ENCODE measurements around the gene SMIM24. TPM values are rescaled to one million over a fixed set of nuclear protein-coding genes. Genes with fewer than 3 reads are reported as not detected.

SMIM24 gene
- total and polyA plus RNA-seq, 9 of the 15 experiments (the other 6 are each of a cell fraction or from before 2014, with no cell fraction given): 0.45 to 12.3 (median 1.4) TPM; not detected in 1

DNA sequence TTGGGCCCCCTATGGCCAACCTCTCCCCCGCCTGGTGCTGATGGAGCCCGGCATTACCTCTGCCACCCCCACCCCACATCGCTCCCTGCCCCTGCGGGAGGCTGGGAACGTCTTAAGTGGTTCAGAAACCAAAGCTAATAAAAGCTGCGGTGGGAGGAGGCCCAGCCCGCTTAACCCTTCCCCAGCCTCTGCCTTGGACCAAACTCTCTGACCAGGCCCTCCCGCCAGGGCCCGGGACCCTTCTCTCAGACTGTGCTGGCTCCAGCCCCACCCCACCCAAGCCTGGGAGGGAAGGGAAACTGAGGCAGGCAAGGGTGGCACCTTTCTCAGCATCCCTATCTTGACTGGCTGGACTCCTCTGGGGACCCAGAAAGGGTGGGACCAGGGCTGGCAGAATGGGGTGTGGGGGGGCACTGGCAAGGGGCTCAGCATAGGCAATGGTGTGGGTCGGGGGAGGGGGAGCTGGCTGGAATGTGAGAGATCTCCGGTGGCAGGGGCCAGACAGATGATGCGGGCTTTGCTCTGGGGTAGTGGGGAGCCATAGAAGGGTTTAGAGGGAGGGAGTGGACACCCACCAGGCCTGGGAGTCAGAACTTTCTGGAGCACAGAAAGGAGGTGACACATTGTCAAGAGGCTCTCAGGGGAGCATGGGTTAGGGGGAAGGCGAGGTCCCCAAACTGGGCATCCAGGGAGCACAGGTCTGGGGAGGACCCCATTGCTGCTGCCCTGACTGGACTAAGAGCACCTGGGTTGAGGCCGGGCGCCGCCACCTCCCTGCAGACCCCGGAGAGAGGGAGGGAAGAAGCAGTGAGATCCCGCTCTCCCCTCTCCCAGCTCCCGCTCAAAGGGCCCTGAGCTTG is 21.9 kb downstream of the SMIM24 start:
- intact Hi-C loops (cut with micrococcal nuclease) (no loop called here), in situ Hi-C loops (cut with MboI) (no loop called here)
- Histone ChIP-seq H3K4me3 (no peak overlapping the region), H3K9me3 (replicated peaks; ENCODE audit: control insufficient read depth, insufficient read depth, low read depth, low read length) (no peaks in the 10 kb centered on the region), H3K36me3 (ENCODE audit: control insufficient read depth, insufficient read depth, low read length) (peaks cover 88% of the 10 kb centered on the region), H3K27me3 (ENCODE audit: control insufficient read depth in 2 of 2, insufficient read depth in 2 of 2, low read length in 2 of 2) (no peaks in the 10 kb centered on the region), H3K4me2 (ENCODE audit: insufficient read depth, low read length) (no peak overlapping the region), H3K79me2 (ENCODE audit: control insufficient read depth, insufficient read depth, low read length) (peaks cover 5% of the 10 kb centered on the region; the same call in 2 of the 3 replicates), H3K9ac (ENCODE audit: insufficient read depth in 1 of 2, low read depth in 2 of 2, low read length in 2 of 2) (no peak overlapping the region), H3K4me1 (replicated peaks in 1 of 2; ENCODE audit: control insufficient read depth in 2 of 2, insufficient read depth in 2 of 2, low read length in 2 of 2) (peaks cover 0 to 47% of the 10 kb centered on the region in 2 experiments; a peak in 2 of 5 replicates), H3K27ac (ENCODE audit: extremely low read depth, low read depth, low read length) (no peak overlapping the region), H2AFZ (ENCODE audit: low read depth, low read length) (no peak overlapping the region), H3K9me1 (ENCODE audit: control insufficient read depth, insufficient read depth, low read length) (no peaks in the 10 kb centered on the region), H4K20me1 (replicated peaks; ENCODE audit: control insufficient read depth, insufficient read depth, low read length) (peaks cover 8% of the 10 kb centered on the region)
- no TSS peak for BruUV-seq (replicated peaks)
- DNase-seq (ENCODE audit: extremely low read depth in 1 of 4, low spot score in 3 of 4) (peak in 1 of 4 experiments; percentile 19), ATAC-seq (no peak), FAIRE-seq (no peak)
- whole genome bisulfite sequencing (ENCODE audit: insufficient coverage, low coverage, missing lambda C conversion rate): 84% methylated on average over 11 of the region's 19 CpGs
- POLR2A ChIA-PET: no interaction called here
- CTCF ChIA-PET (ENCODE audit: low intra/inter-chr PET ratio): no interaction called here
- TF ChIP-seq, protein P1, sequence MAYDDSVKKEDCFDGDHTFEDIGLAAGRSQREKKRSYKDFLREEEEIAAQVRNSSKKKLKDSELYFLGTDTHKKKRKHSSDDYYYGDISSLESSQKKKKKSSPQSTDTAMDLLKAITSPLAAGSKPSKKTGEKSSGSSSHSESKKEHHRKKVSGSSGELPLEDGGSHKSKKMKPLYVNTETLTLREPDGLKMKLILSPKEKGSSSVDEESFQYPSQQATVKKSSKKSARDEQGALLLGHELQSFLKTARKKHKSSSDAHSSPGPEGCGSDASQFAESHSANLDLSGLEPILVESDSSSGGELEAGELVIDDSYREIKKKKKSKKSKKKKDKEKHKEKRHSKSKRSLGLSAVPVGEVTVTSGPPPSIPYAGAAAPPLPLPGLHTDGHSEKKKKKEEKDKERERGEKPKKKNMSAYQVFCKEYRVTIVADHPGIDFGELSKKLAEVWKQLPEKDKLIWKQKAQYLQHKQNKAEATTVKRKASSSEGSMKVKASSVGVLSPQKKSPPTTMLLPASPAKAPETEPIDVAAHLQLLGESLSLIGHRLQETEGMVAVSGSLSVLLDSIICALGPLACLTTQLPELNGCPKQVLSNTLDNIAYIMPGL (CRISPR knock-in tag; IDR thresholded peaks at IDR 0.05): no peak
- TF ChIP-seq ZNF263 (CRISPR knock-in tag; IDR thresholded peaks at IDR 0.05; ENCODE audit: borderline replicate concordance): 0 out of 2 replicates have a peak, but pooled peaks have one; percentile 30
- no peak for TF ChIP-seq HOXB6 (CRISPR knock-in tag; IDR thresholded peaks at IDR 0.05; ENCODE audit: borderline replicate concordance)
- TF ChIP-seq, protein P2, sequence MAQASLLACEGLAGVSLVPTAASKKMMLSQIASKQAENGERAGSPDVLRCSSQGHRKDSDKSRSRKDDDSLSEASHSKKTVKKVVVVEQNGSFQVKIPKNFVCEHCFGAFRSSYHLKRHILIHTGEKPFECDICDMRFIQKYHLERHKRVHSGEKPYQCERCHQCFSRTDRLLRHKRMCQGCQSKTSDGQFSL (CRISPR knock-in tag; IDR thresholded peaks at IDR 0.05): 0 out of 2 replicates have a peak, but pooled peaks have one; percentile 40
- TF ChIP-seq, protein P2 (tag; IDR thresholded peaks at IDR 0.05): no peak
- TF ChIP-seq, protein P3, sequence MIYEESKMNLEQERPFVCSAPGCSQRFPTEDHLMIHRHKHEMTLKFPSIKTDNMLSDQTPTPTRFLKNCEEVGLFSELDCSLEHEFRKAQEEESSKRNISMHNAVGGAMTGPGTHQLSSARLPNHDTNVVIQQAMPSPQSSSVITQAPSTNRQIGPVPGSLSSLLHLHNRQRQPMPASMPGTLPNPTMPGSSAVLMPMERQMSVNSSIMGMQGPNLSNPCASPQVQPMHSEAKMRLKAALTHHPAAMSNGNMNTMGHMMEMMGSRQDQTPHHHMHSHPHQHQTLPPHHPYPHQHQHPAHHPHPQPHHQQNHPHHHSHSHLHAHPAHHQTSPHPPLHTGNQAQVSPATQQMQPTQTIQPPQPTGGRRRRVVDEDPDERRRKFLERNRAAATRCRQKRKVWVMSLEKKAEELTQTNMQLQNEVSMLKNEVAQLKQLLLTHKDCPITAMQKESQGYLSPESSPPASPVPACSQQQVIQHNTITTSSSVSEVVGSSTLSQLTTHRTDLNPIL (CRISPR knock-in tag; IDR thresholded peaks at IDR 0.05): no peak
- TF ChIP-seq ELF4 (CRISPR knock-in tag; IDR thresholded peaks at IDR 0.05): no peak
- TF ChIP-seq CCAR2 (IDR thresholded peaks at IDR 0.05; ENCODE audit: low read depth, low read length): no peak
- TF ChIP-seq ARID2 (IDR thresholded peaks at IDR 0.05): no peak
- TF ChIP-seq BCOR (IDR thresholded peaks at IDR 0.05): peak; percentile 64
- TF ChIP-seq NFRKB (IDR thresholded peaks at IDR 0.05; ENCODE audit: low read depth): no peak
- TF ChIP-seq, protein P4, sequence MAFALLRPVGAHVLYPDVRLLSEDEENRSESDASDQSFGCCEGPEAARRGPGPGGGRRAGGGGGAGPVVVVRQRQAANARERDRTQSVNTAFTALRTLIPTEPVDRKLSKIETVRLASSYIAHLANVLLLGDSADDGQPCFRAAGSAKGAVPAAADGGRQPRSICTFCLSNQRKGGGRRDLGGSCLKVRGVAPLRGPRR (CRISPR knock-in tag; IDR thresholded peaks at IDR 0.05): no peak
- TF ChIP-seq, protein P5, sequence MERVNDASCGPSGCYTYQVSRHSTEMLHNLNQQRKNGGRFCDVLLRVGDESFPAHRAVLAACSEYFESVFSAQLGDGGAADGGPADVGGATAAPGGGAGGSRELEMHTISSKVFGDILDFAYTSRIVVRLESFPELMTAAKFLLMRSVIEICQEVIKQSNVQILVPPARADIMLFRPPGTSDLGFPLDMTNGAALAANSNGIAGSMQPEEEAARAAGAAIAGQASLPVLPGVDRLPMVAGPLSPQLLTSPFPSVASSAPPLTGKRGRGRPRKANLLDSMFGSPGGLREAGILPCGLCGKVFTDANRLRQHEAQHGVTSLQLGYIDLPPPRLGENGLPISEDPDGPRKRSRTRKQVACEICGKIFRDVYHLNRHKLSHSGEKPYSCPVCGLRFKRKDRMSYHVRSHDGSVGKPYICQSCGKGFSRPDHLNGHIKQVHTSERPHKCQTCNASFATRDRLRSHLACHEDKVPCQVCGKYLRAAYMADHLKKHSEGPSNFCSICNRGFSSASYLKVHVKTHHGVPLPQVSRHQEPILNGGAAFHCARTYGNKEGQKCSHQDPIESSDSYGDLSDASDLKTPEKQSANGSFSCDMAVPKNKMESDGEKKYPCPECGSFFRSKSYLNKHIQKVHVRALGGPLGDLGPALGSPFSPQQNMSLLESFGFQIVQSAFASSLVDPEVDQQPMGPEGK (CRISPR knock-in tag; IDR thresholded peaks at IDR 0.05; ENCODE audit: borderline replicate concordance): no peak
- no peak for TF ChIP-seq NR2C2 (CRISPR knock-in tag; IDR thresholded peaks at IDR 0.05)
- no peak for TF ChIP-seq NR2C2 (tag; IDR thresholded peaks at IDR 0.05)
